ENCODE results near the gene STIL.
"Not testable (repeated sequence)": the region's sequence is repeated elsewhere in the genome, so short reads cannot be mapped to it uniquely, and the experiment has no call there.

Gene STIL

DNA sequence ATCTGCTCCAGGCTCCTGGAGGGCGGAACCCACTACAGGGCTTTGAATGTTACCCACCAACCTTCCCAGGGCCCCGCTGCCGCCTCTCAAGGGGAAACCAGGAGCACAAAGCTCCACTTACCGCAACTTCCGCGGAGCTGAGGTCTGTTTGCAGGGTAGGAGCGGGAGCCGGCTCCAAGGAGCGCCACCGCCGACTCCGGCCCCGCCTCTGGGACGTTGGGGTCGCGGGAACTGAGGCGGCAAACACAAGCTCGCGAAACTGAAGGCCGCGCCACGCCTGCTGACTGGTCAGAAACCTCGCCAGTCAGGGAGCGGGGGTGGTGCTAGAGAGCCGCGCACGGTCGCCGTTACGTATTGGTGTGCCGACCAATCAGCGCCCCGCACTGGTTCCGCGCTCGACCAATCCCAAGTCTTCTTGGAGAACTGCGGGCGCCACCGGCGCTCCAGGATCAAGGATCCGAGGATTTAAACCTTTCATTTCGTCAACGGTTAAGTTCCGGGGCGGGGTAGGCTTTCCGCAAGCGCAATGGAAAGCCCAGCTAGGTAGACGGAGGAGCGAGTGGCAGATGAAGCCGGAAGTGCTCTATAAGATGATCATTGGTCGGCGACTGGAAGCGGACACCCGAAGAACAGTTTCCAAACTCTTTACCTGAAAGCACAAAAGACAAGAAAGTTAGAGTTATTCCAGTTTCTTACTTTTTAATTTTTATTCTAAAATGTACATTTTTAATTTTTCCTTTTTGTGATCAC lies at the start of gene STIL:
STIL (minus strand) TSS at position 233 of the 750 bp plus-strand sequence. CDS start 3,828 bp downstream, outside the sequence.
- H3K4me3 Mint-ChIP-seq: peak within 1 kb of the TSS; percentile 94
- peak; percentile 99 for ATAC-seq
- H3K27me3 Mint-ChIP-seq: no peaks in the 10 kb centered on the region
- H3K36me3 Mint-ChIP-seq: no peaks in the 10 kb centered on the region
- peak within 1 kb of the TSS; percentile 94 for H3K27ac Mint-ChIP-seq
- H3K4me1 Mint-ChIP-seq: peaks cover 16% of the 10 kb centered on the region
- H3K9me3 Mint-ChIP-seq: no peaks in the 10 kb centered on the region

DNA sequence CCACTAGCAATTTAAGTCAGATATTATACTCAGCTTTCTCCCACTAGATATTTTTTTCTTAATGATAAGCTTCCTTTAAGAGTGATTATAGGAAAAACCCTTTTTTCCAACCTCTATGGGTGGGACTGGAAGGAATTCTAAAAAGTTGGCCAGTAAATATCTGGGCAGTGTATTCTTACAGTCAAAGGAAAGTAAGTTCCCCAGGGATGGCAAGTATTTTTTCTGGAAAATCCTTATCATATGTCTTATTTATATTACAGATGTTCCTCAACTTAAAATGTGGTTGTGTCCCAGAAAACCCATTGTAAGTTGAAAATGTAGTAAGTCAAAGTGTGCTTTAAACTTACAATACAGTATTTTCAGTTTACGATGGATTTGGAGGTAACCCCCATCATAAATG lies 48.9 kb upstream of the STIL start:
- H3K9me3 Mint-ChIP-seq: no peaks in the 10 kb centered on the region
- H3K36me3 Mint-ChIP-seq: peaks cover 5% of the 10 kb centered on the region

DNA sequence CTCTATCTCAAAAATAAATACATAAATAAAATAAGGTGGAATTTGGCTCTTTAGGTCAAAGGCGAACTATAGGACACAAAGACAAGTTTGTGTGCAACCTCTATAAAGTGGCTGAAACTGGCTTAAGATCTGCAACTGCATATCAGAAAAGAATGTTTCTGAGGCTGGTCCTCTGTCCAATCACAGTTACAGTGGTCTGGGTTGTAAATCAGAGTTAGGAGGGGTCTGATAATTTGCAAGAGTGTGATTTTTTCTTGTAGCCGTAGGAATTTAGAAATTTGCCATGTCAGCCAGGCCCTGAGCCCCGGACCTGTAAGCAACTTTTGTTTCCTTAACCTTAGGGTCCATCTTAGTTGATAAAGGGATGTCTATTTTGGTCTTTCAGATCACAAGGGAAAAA lies 47.4 kb upstream of the STIL start:
- no peak overlapping the region for H3K27ac Mint-ChIP-seq
- H3K9me3 Mint-ChIP-seq: no peaks in the 10 kb centered on the region
- no peak overlapping the region for H3K4me3 Mint-ChIP-seq
- H3K27me3 Mint-ChIP-seq: no peaks in the 10 kb centered on the region
- no peaks in the 10 kb centered on the region for H3K4me1 Mint-ChIP-seq
- peaks cover 5% of the 10 kb centered on the region for H3K36me3 Mint-ChIP-seq
- ATAC-seq: no peak

More for the DNA sequence above, 48.9 kb upstream of the STIL start:
- no peaks in the 10 kb centered on the region for H3K4me1 Mint-ChIP-seq
- no peak overlapping the region for H3K27ac Mint-ChIP-seq
- H3K27me3 Mint-ChIP-seq: no peaks in the 10 kb centered on the region
- no peak overlapping the region for H3K4me3 Mint-ChIP-seq
- ATAC-seq: no peak

DNA sequence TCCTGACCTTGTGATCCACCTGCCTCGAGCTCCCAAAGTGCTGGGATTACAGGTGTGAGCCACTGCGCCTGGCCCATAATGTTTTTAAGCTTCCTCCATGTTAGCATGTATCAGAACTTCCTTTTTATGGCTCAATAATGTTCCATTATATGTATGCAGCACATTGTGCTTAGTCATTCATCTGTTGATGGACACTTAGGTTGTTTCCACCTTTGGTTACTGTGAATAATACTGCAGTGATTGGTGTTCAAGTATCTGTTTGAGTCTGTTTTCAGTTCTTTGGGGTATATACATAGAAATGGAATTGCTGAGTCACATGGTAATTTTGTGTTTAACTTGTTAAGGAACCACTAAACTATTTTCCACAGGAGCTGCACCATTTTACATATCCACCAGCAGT lies 37.4 kb upstream of the STIL start:
- Mint-ChIP-seq H3K9me3 (no peaks in the 10 kb centered on the region), H3K36me3 (peaks cover 29% of the 10 kb centered on the region), H3K4me3 (no peak overlapping the region), H3K4me1 (peaks cover 30% of the 10 kb centered on the region), H3K27ac (peak overlapping the region; percentile 34), H3K27me3 (no peaks in the 10 kb centered on the region)
- peak; percentile 50 for ATAC-seq

DNA sequence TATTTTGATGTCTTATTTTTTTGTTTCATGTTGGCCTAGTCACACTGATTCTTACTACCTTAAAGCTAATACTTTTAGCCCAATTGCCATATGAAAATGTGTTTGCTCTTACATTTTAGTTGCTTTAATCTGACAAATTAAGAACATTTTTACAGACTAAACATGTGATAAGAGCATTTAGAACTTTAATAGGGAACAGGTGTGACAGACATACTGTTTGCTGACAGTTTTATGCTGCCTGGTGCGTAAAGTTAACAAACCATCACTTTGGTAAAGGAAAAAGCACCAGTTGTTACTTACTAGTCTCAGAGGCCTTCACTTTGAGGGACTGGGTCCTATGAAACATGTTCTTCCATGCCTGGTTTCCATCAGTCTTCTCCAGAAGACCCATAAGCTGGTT lies 34.3 kb upstream of the STIL start:
- Mint-ChIP-seq H3K27me3 (no peaks in the 10 kb centered on the region), H3K4me1 (peaks cover 30% of the 10 kb centered on the region), H3K4me3 (no peak overlapping the region), H3K36me3 (peaks cover 42% of the 10 kb centered on the region), H3K27ac (no peak overlapping the region), H3K9me3 (no peaks in the 10 kb centered on the region)
- no peak for ATAC-seq

DNA sequence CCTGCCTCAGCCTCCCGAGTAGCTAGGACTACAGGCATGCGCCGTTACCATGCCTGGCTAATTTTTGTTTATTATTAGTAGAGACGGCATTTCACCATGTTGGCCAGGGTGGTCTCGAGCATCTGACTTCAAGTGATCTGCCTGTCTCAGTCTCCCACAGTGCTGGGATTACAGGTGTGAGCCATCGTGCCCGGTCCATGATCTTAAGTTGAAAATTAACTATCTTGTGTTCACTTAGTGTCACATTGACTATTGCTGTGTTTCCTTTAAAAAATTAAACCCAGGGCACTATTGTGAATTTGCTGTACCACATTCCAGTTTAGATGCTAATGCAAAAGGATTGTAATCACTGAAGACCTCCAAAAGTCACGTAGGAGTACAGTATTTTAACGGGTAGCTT lies 33.8 kb upstream of the STIL start:
- no peak for ATAC-seq
- H3K36me3 Mint-ChIP-seq: peaks cover 42% of the 10 kb centered on the region
- H3K9me3 Mint-ChIP-seq: no peaks in the 10 kb centered on the region
- H3K4me3 Mint-ChIP-seq: no peak overlapping the region
- H3K27ac Mint-ChIP-seq: no peak overlapping the region
- H3K27me3 Mint-ChIP-seq: no peaks in the 10 kb centered on the region
- peaks cover 30% of the 10 kb centered on the region for H3K4me1 Mint-ChIP-seq

DNA sequence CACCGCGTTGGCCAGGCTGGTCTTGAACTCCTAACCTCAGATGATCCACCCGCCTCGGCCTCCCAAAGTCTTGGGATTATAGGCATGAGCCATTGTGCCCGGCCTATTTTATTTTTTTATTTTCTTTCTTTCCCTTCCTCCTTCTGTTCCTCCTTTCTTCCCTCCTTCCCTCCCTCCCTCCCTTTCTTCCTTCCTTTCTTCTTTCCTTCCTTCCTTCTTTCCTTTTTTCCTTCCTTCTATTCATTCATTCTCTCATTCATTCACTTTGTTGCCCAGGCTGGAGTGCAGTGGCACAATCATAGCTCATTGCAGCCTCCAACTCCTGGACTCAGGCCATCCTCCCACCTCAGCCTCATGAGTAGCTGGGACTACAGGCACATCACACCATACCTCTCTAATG lies 33.0 kb upstream of the STIL start:
- ATAC-seq, H3K4me3 Mint-ChIP-seq, H3K9me3 Mint-ChIP-seq, H3K27me3 Mint-ChIP-seq, H3K27ac Mint-ChIP-seq: not testable (repeated sequence)
- Mint-ChIP-seq H3K4me1 (peaks cover 25% of the 10 kb centered on the region), H3K36me3 (peaks cover 42% of the 10 kb centered on the region)

DNA sequence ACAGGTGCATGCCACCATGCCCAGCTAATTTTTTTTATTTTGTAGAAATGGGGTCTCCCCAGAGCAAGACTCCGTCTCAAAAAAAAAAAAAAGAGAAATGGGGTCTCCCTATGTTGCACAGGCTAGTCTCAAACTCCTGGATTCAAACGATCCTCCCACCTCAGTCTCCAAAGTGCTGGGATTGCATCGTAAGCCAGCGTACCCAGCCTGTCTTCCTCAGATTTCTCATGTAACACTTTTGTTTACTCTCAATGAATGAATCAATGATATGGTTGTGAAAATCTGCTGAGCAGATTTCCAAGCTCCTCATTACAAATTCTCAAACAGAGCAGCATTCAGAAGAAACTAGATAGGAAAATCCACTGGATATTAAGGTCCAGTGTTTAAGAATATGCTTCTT lies 26.3 kb upstream of the STIL start:
- no peaks in the 10 kb centered on the region for H3K9me3 Mint-ChIP-seq
- peaks cover 16% of the 10 kb centered on the region for H3K36me3 Mint-ChIP-seq
- H3K27ac Mint-ChIP-seq: no peak overlapping the region
- no peak overlapping the region for H3K4me3 Mint-ChIP-seq
- no peak for ATAC-seq
- H3K4me1 Mint-ChIP-seq: peaks cover 24% of the 10 kb centered on the region
- no peaks in the 10 kb centered on the region for H3K27me3 Mint-ChIP-seq

DNA sequence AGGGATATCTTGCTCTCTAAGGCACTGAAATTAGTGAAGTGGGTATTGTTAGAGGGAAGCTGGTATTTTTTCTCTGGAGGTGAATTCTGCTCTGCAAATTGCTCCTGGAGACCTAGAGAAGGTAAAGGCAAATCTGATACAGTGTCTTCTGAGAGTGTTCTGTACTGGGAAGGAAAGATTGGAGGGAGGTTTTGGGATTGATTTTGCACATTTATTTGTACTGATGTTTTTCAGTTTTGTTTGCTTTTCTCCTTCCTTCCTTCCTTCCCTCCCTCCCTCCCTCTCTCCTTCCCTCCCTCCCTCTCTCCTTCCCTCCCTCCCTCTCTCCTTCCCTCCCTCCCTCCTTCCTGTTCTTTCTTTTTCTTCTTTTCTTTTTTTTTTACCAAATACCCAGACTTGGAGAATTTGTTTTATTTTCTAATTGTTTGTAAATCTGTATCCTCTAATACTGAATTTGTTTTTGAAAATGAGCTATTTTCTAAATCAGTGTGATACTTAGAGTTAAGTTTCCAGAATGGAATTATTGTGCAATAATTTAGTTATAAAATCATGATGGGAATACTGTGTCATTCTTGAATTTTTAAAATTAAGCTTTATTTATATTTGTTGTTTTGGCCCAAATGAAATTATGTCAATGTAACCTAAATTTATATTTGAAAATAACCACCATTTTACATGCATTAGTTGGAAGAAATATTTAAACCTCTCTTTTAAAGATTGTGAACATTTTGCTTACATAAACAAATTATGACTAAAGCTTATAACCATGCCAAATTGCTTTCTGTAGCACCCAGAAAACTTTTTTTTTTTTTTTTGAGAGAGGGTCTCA lies 24.5 kb upstream of the STIL start:
- no peaks in the 10 kb centered on the region for H3K27me3 Mint-ChIP-seq
- ATAC-seq: no peak
- H3K36me3 Mint-ChIP-seq: peaks cover 7% of the 10 kb centered on the region
- no peak overlapping the region for H3K4me3 Mint-ChIP-seq
- no peaks in the 10 kb centered on the region for H3K9me3 Mint-ChIP-seq
- H3K4me1 Mint-ChIP-seq: peaks cover 32% of the 10 kb centered on the region
- no peak overlapping the region for H3K27ac Mint-ChIP-seq

DNA sequence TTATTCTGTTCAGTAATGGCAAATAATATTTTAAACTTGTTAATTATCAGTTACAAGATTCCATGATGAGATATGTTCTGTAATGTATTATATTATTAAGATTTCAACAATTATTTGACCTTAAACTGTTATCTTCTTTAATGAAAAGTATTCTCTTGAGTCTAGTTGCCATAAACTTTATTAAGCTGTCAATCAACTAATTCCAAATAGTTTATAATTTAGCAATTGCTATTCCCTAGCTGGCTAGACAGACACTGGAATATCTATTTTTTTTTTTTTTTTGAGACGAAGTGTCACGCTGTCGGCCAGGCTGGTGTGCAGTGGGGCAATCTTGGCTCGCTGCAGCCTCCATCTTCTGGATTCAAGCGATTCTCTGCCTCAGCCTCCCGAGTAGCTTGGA lies 23.4 kb upstream of the STIL start:
- H3K36me3 Mint-ChIP-seq: peaks cover 5% of the 10 kb centered on the region
- ATAC-seq: no peak
- H3K9me3 Mint-ChIP-seq: no peaks in the 10 kb centered on the region
- H3K27me3 Mint-ChIP-seq: no peaks in the 10 kb centered on the region
- H3K4me3 Mint-ChIP-seq: no peak overlapping the region
- H3K4me1 Mint-ChIP-seq: peaks cover 32% of the 10 kb centered on the region
- H3K27ac Mint-ChIP-seq: no peak overlapping the region

DNA sequence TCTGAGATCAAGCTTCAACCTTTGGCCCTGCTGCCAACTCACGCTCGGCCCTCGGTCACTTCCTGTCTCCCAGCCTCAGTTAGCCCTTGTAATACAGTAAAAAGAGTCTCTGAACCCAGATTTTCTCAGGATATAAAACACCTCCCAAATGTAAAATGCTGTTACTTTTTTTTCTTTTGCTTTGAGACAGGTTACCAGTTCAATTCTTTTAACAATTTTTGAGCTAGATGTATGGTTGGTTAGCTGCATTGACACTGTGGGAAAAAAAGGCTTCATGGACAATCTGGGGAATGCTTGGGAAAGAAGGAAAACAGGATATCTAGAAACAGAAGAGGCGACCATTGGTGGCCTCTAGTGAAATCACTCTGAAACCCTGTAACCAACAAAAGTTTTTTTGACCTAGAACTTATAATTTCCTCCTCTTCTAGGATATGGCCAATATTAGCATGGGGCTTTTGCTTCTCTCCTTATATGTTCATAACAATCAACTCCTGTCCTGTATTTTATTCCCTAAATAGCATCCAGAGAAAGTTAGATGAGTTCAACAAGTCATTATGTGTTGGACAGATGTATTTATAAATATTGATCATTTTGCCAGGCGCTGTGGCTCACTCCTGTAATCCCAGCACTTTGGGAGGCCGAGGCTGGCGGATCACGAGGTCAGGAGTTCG lies 21.0 kb upstream of the STIL start:
- no peaks in the 10 kb centered on the region for H3K27me3 Mint-ChIP-seq
- ATAC-seq: no peak
- no peak overlapping the region for H3K4me3 Mint-ChIP-seq
- H3K9me3 Mint-ChIP-seq: no peaks in the 10 kb centered on the region
- H3K4me1 Mint-ChIP-seq: peaks cover 27% of the 10 kb centered on the region
- H3K27ac Mint-ChIP-seq: no peak overlapping the region
- H3K36me3 Mint-ChIP-seq: peaks cover 1% of the 10 kb centered on the region

DNA sequence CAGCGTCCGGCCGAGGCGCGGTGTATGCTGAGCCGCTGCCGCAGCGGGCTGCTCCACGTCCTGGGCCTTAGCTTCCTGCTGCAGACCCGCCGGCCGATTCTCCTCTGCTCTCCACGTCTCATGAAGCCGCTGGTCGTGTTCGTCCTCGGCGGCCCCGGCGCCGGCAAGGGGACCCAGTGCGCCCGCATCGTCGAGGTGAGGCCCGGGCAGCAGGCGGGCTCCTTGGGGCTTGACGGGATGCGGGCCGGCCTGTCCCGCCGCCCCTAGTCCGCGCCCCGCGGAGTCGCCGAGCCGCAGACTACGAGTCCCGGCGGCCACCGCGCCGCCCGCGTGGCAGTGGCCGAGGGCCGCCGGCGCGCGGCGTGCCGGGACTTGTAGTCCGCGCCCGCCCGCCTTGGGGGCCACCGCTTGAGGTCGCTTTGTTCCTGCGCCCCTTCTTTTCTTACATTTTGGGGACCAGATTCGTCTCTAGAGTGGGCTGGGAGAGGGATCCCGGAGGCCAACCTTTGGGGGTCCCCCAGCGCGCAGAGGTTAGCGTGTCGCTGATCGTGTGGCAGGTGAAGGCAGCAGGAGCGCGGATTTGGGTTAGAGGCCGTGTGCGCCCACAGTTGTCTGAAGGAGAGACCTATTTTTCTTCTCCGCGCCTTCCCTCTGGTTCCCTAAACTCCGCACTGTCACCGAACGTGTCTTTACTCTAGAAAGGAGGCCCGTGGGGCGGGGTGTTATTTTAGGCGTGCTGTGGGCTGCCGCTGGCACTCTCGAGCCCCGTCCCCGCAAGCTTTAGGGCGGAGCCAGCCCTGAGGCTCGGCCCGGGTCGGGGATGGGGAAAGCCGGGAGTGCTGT lies 20.2 kb upstream of the STIL start:
- no peaks in the 10 kb centered on the region for H3K36me3 Mint-ChIP-seq
- no peak overlapping the region for H3K27ac Mint-ChIP-seq
- ATAC-seq: peak; percentile 96
- no peak overlapping the region for H3K4me3 Mint-ChIP-seq
- no peaks in the 10 kb centered on the region for H3K27me3 Mint-ChIP-seq
- peaks cover 23% of the 10 kb centered on the region for H3K4me1 Mint-ChIP-seq
- H3K9me3 Mint-ChIP-seq: no peaks in the 10 kb centered on the region

DNA sequence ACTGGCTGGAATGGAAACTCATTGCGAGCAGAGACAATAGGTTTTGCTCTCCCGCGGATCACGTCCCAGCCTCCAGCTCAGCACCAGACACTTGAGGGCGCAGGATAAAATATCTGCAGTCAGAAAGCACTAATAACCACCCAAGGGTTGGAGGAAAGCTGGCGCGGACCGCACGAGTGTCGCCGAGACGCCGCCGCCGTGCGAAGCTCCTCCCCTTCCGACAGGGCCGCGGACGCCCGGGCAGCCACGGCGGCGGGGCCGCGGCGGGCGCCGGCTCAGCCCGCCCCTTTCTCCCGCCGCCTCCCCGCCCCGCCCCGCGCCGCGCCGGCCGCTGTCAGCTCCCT lies 19.6 kb upstream of the STIL start, which contains the start of gene CMPK1:
CMPK1 (plus strand) TSS at position 213 of the 344 bp plus-strand sequence. CDS start 156 bp downstream, outside the sequence.
- Mint-ChIP-seq H3K27ac (no peak within 1 kb of the TSS), H3K36me3 (no peaks in the 10 kb centered on the region), H3K4me1 (peaks cover 23% of the 10 kb centered on the region), H3K27me3 (no peaks in the 10 kb centered on the region), H3K9me3 (no peaks in the 10 kb centered on the region), H3K4me3 (no peak within 1 kb of the TSS)
- ATAC-seq: peak; percentile 91

DNA sequence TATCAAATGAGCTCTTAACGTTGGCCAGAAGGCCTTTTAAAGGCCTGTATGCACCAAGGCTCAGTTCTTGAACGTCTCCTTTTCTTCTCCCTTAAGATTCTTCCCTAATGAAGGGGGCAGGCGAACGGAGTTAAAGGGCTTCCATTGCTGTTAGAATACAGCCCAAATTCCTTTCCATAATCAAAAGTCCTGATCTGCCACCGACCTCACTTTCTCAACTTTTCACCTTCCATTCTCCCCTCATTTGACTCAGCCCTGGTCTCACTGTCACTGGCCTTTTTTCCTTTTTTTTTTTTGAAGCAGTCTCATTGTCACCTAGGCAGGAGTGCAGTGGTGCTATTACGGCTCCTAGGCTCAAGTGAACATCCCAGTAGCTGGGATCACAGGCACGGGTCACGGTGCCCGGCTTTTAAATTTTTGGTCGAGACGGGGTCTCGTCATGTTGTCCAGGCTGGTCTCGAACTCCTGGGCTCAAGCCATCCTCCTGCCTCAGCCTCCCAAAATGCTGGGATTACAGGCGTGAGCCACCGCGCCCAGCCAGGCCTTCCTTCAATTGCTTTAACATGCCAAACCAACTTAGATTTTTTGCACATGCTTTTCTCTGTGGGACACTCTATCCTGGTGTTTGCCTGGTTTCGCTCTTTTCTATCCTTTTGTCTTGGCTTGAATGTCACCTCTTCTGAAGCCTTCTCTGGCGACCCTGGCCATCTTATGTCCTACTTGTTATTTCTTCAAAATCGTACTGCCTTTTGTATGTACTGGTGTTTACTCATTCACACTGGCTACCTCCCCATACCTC lies 19.0 kb upstream of the STIL start:
- no peak overlapping the region for H3K27ac Mint-ChIP-seq
- H3K4me3 Mint-ChIP-seq: no peak overlapping the region
- no peaks in the 10 kb centered on the region for H3K9me3 Mint-ChIP-seq
- ATAC-seq: no peak
- H3K27me3 Mint-ChIP-seq: no peaks in the 10 kb centered on the region
- no peaks in the 10 kb centered on the region for H3K36me3 Mint-ChIP-seq
- peaks cover 17% of the 10 kb centered on the region for H3K4me1 Mint-ChIP-seq

All from stimulated activated memory B cell treated with anti-CD40 and anti-IgM and Interleukin-4, amounts not matched to agents 10 μg/mL and 1 μg/mL and 100 μg/mL, for 72 hours (primary cell).